ENCODE data around the gene ADGRV1.
"Not testable (repeated sequence)": the region's sequence is repeated elsewhere in the genome, so short reads cannot be mapped to it uniquely, and the experiment has no call there.

ADGRV1 gene

GRCh38 chr5:91006713-91007112, 448.1 kb downstream of the ADGRV1 start:
- no peak overlapping the region for H3K27ac ChIP-seq (ENCODE audit: low read depth, low read length)
- H3K9me3 ChIP-seq (ENCODE audit: control insufficient read depth in 5 of 5, low read length in 5 of 5) = no peaks in the 10 kb centered on the region
- H3K9ac ChIP-seq (ENCODE audit: low read length in 5 of 5) = no peak overlapping the region
- H3K4me3 ChIP-seq (ENCODE audit: low read depth in 1 of 5, low read length in 5 of 5) = no peak overlapping the region
- no peaks in the 10 kb centered on the region for H3K36me3 ChIP-seq (ENCODE audit: control insufficient read depth in 5 of 5, insufficient read depth in 5 of 5, low read length in 5 of 5)
- H3K4me1 ChIP-seq (ENCODE audit: control insufficient read depth in 5 of 5, insufficient read depth in 5 of 5, low read length in 5 of 5) = no peaks in the 10 kb centered on the region
- H3K27me3 ChIP-seq (ENCODE audit: control insufficient read depth in 5 of 5, insufficient read depth in 4 of 5, low read length in 5 of 5) = no peaks in the 10 kb centered on the region

GRCh38 chr5:91007251-91007650, 448.7 kb downstream of the ADGRV1 start:
- Histone ChIP-seq H3K9me3 (ENCODE audit: control insufficient read depth in 5 of 5, low read length in 5 of 5) (no peaks in the 10 kb centered on the region), H3K27ac (ENCODE audit: low read depth, low read length) (no peak overlapping the region), H3K4me1 (ENCODE audit: control insufficient read depth in 5 of 5, insufficient read depth in 5 of 5, low read length in 5 of 5) (no peaks in the 10 kb centered on the region), H3K9ac (ENCODE audit: low read length in 5 of 5) (no peak overlapping the region), H3K4me3 (ENCODE audit: low read depth in 1 of 5, low read length in 5 of 5) (no peak overlapping the region), H3K27me3 (ENCODE audit: control insufficient read depth in 5 of 5, insufficient read depth in 4 of 5, low read length in 5 of 5) (no peaks in the 10 kb centered on the region), H3K36me3 (ENCODE audit: control insufficient read depth in 5 of 5, insufficient read depth in 5 of 5, low read length in 5 of 5) (no peaks in the 10 kb centered on the region)

GRCh38 chr5:91007780-91008402, 449.3 kb downstream of the ADGRV1 start:
- Histone ChIP-seq H3K4me3 (ENCODE audit: low read depth in 1 of 5, low read length in 5 of 5) (no peak overlapping the region), H3K9ac (ENCODE audit: low read length in 5 of 5) (no peak overlapping the region), H3K27ac (ENCODE audit: low read depth, low read length) (no peak overlapping the region), H3K27me3 (ENCODE audit: control insufficient read depth in 5 of 5, insufficient read depth in 4 of 5, low read length in 5 of 5) (no peaks in the 10 kb centered on the region), H3K36me3 (ENCODE audit: control insufficient read depth in 5 of 5, insufficient read depth in 5 of 5, low read length in 5 of 5) (no peaks in the 10 kb centered on the region), H3K4me1 (ENCODE audit: control insufficient read depth in 5 of 5, insufficient read depth in 5 of 5, low read length in 5 of 5) (no peaks in the 10 kb centered on the region), H3K9me3 (ENCODE audit: control insufficient read depth in 5 of 5, low read length in 5 of 5) (no peaks in the 10 kb centered on the region)

- no peaks in the 10 kb centered on the region for H3K4me1 ChIP-seq (ENCODE audit: control insufficient read depth in 5 of 5, insufficient read depth in 5 of 5, low read length in 5 of 5)
- H3K9ac ChIP-seq (ENCODE audit: low read length in 5 of 5) = no peak overlapping the region
- H3K36me3 ChIP-seq (ENCODE audit: control insufficient read depth in 5 of 5, insufficient read depth in 5 of 5, low read length in 5 of 5) = no peaks in the 10 kb centered on the region
- H3K27me3 ChIP-seq (ENCODE audit: control insufficient read depth in 5 of 5, insufficient read depth in 4 of 5, low read length in 5 of 5) = no peaks in the 10 kb centered on the region
- H3K4me3 ChIP-seq (ENCODE audit: low read depth in 1 of 5, low read length in 5 of 5) = no peak overlapping the region
- peaks cover 0 to 7% (median 0%) of the 10 kb centered on the region in 5 donors for H3K9me3 ChIP-seq (ENCODE audit: control insufficient read depth in 5 of 5, low read length in 5 of 5)
- no peak overlapping the region for H3K27ac ChIP-seq (ENCODE audit: low read depth, low read length)
These were observed 451.5 kb downstream of the ADGRV1 start for GRCh38 chr5:91010090-91010489.

- H3K4me3 ChIP-seq (ENCODE audit: low read depth in 1 of 5, low read length in 5 of 5) = no peak overlapping the region
- peaks cover 0 to 10% (median 0%) of the 10 kb centered on the region in 5 donors for H3K9me3 ChIP-seq (ENCODE audit: control insufficient read depth in 5 of 5, low read length in 5 of 5)
- no peak overlapping the region for H3K27ac ChIP-seq (ENCODE audit: low read depth, low read length)
- H3K36me3 ChIP-seq (ENCODE audit: control insufficient read depth in 5 of 5, insufficient read depth in 5 of 5, low read length in 5 of 5) = no peaks in the 10 kb centered on the region
- no peak overlapping the region for H3K9ac ChIP-seq (ENCODE audit: low read length in 5 of 5)
- H3K4me1 ChIP-seq (ENCODE audit: control insufficient read depth in 5 of 5, insufficient read depth in 5 of 5, low read length in 5 of 5) = no peaks in the 10 kb centered on the region
- H3K27me3 ChIP-seq (ENCODE audit: control insufficient read depth in 5 of 5, insufficient read depth in 4 of 5, low read length in 5 of 5) = no peaks in the 10 kb centered on the region
These were observed 452.4 kb downstream of the ADGRV1 start for GRCh38 chr5:91011029-91011428.

- not testable (repeated sequence) for H3K27ac ChIP-seq (ENCODE audit: low read depth, low read length); H3K27me3 ChIP-seq (ENCODE audit: control insufficient read depth in 5 of 5, insufficient read depth in 4 of 5, low read length in 5 of 5); H3K9me3 ChIP-seq (ENCODE audit: control insufficient read depth in 5 of 5, low read length in 5 of 5); H3K36me3 ChIP-seq (ENCODE audit: control insufficient read depth in 5 of 5, insufficient read depth in 5 of 5, low read length in 5 of 5); H3K4me3 ChIP-seq (ENCODE audit: low read depth in 1 of 5, low read length in 5 of 5); H3K9ac ChIP-seq (ENCODE audit: low read length in 5 of 5)
- H3K4me1 ChIP-seq (ENCODE audit: control insufficient read depth in 5 of 5, insufficient read depth in 5 of 5, low read length in 5 of 5) = peaks cover 0 to 15% (median 8%) of the 10 kb centered on the region in 5 donors
These were observed 454.3 kb downstream of the ADGRV1 start for GRCh38 chr5:91012867-91013266.

GRCh38 chr5:91016322-91016721, 457.7 kb downstream of the ADGRV1 start:
- peaks cover 0 to 28% (median 12%) of the 10 kb centered on the region in 5 donors for H3K4me1 ChIP-seq (ENCODE audit: control insufficient read depth in 5 of 5, insufficient read depth in 5 of 5, low read length in 5 of 5)

GRCh38 chr5:91016954-91017700, 458.5 kb downstream of the ADGRV1 start:
- Histone ChIP-seq H3K9ac (ENCODE audit: low read length in 5 of 5) (peak overlapping the region in 1 of 5 donors; percentile 11), H3K4me1 (ENCODE audit: control insufficient read depth in 5 of 5, insufficient read depth in 5 of 5, low read length in 5 of 5) (peaks cover 0 to 28% (median 12%) of the 10 kb centered on the region in 5 donors), H3K27me3 (ENCODE audit: control insufficient read depth in 5 of 5, insufficient read depth in 4 of 5, low read length in 5 of 5) (no peaks in the 10 kb centered on the region), H3K4me3 (ENCODE audit: low read depth in 1 of 5, low read length in 5 of 5) (no peak overlapping the region), H3K36me3 (ENCODE audit: control insufficient read depth in 5 of 5, insufficient read depth in 5 of 5, low read length in 5 of 5) (no peaks in the 10 kb centered on the region), H3K27ac (ENCODE audit: low read depth, low read length) (peak overlapping the region; percentile 26), H3K9me3 (ENCODE audit: control insufficient read depth in 5 of 5, low read length in 5 of 5) (peaks cover 0 to 10% (median 0%) of the 10 kb centered on the region in 5 donors)

More at GRCh38 chr5:91016322-91016721, 457.7 kb downstream of the ADGRV1 start:
- H3K9me3 ChIP-seq (ENCODE audit: control insufficient read depth in 5 of 5, low read length in 5 of 5) = peaks cover 0 to 10% (median 0%) of the 10 kb centered on the region in 5 donors
- H3K4me3 ChIP-seq (ENCODE audit: low read depth in 1 of 5, low read length in 5 of 5) = no peak overlapping the region
- no peak overlapping the region for H3K9ac ChIP-seq (ENCODE audit: low read length in 5 of 5)
- H3K36me3 ChIP-seq (ENCODE audit: control insufficient read depth in 5 of 5, insufficient read depth in 5 of 5, low read length in 5 of 5) = no peaks in the 10 kb centered on the region
- no peak overlapping the region for H3K27ac ChIP-seq (ENCODE audit: low read depth, low read length)
- H3K27me3 ChIP-seq (ENCODE audit: control insufficient read depth in 5 of 5, insufficient read depth in 4 of 5, low read length in 5 of 5) = no peaks in the 10 kb centered on the region

DNA sequence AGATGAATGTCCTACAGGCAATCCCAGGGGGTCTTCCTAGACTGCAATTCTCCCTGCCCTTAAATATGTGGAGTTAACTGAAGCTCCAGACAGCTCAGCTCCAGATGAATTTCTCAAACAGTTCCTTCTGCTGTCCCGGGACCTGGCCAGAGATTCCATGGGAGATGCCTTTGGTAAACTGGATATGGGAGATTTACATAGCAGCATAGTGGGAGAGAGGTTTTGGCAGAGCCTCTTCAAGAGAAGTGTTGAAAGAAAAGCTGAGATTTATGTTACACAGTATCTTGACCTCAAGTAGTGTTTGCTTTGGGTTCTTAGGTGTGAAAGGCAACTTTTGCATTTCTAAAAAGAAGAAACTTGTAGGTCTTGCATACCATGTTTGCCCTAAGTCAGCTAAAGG, 459.6 kb downstream of the ADGRV1 start:
- peaks cover 0 to 38% (median 12%) of the 10 kb centered on the region in 5 donors for H3K4me1 ChIP-seq (ENCODE audit: control insufficient read depth in 5 of 5, insufficient read depth in 5 of 5, low read length in 5 of 5)

DNA sequence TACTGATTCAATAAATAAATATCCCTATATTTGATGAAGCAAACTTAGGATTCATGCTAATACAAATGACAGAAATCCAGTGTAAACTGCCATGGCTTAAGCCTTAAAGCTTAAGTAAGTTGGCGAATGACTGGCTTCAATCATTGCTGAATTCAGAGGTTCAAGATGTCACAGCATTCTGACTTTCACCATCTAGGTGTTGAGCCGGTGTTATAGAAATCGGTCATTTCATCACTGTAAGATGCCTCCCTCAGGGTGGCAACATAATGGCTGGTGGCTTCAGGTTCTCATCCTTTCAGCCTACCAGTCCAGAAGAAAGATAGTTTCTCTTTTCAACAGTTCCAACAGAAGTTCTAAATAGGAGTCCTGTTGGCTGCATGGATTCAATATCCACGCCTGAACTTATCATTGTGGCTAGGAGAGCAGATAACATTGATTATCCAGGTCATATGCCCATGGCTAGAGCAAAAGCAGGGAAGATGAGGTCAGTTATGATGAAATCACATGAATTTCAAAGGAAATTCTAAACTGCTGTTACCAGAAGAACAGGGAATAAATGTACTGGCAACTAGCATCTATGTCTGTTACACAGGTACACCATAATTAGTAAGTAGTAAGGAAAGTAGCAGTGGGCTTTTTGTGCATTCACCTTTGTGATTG, 460.2 kb downstream of the ADGRV1 start:
- no peaks in the 10 kb centered on the region for H3K36me3 ChIP-seq (ENCODE audit: control insufficient read depth in 5 of 5, insufficient read depth in 5 of 5, low read length in 5 of 5)
- H3K9ac ChIP-seq (ENCODE audit: low read length in 5 of 5) = no peak overlapping the region
- no peak overlapping the region for H3K4me3 ChIP-seq (ENCODE audit: low read depth in 1 of 5, low read length in 5 of 5)
- peaks cover 0 to 10% (median 0%) of the 10 kb centered on the region in 5 donors for H3K9me3 ChIP-seq (ENCODE audit: control insufficient read depth in 5 of 5, low read length in 5 of 5)
- H3K27me3 ChIP-seq (ENCODE audit: control insufficient read depth in 5 of 5, insufficient read depth in 4 of 5, low read length in 5 of 5) = no peaks in the 10 kb centered on the region
- H3K27ac ChIP-seq (ENCODE audit: low read depth, low read length) = no peak overlapping the region
- H3K4me1 ChIP-seq (ENCODE audit: control insufficient read depth in 5 of 5, insufficient read depth in 5 of 5, low read length in 5 of 5) = peaks cover 0 to 42% (median 12%) of the 10 kb centered on the region in 5 donors

More for the DNA sequence above, 459.6 kb downstream of the ADGRV1 start:
- Histone ChIP-seq H3K36me3 (ENCODE audit: control insufficient read depth in 5 of 5, insufficient read depth in 5 of 5, low read length in 5 of 5) (no peaks in the 10 kb centered on the region), H3K27ac (ENCODE audit: low read depth, low read length) (no peak overlapping the region), H3K4me3 (ENCODE audit: low read depth in 1 of 5, low read length in 5 of 5) (no peak overlapping the region), H3K9me3 (ENCODE audit: control insufficient read depth in 5 of 5, low read length in 5 of 5) (peaks cover 0 to 10% (median 0%) of the 10 kb centered on the region in 5 donors), H3K9ac (ENCODE audit: low read length in 5 of 5) (no peak overlapping the region), H3K27me3 (ENCODE audit: control insufficient read depth in 5 of 5, insufficient read depth in 4 of 5, low read length in 5 of 5) (no peaks in the 10 kb centered on the region)
